GM10847 (cell line): ENCODE results near the gene P4HA2.

Experiments
- POLR2A ChIP-seq: IDR thresholded peaks from 2 replicates; pipeline ENCODE4 v1.6.1; 2011; ENCODE audit not compliant: insufficient read length; ENCODE audit errors: extremely low read depth

The P4HA2 gene

GRCh38 chr5:132209131-132209530 lies 18.5 kb downstream of the P4HA2 start:
- TF ChIP-seq POLR2A, result no peak

GRCh38 chr5:132207778-132208177 lies 19.9 kb downstream of the P4HA2 start:
- TF ChIP-seq POLR2A, result no peak

- TF ChIP-seq POLR2A, result no peak
Measured at GRCh38 chr5:132206782-132207181, 20.9 kb downstream of the P4HA2 start.

GRCh38 chr5:132205385-132206125 lies 22.1 kb downstream of the P4HA2 start:
- no peak for TF ChIP-seq POLR2A

GRCh38 chr5:132204371-132205135 lies 23.1 kb downstream of the P4HA2 start:
- TF ChIP-seq POLR2A, result no peak

- TF ChIP-seq POLR2A, result no peak
Measured at GRCh38 chr5:132203916-132204315, 23.7 kb downstream of the P4HA2 start.

- no peak for TF ChIP-seq POLR2A
Measured at GRCh38 chr5:132203464-132203818, 24.2 kb downstream of the P4HA2 start.

GRCh38 chr5:132202711-132203463 lies 24.8 kb downstream of the P4HA2 start:
- TF ChIP-seq POLR2A, result no peak

- no peak for TF ChIP-seq POLR2A
Measured at GRCh38 chr5:132199116-132199680, 28.5 kb downstream of the P4HA2 start.

GRCh38 chr5:132198571-132198970 lies 29.1 kb downstream of the P4HA2 start:
- TF ChIP-seq POLR2A, result no peak

GRCh38 chr5:132195727-132196126 lies 31.9 kb downstream of the P4HA2 start:
- no peak for TF ChIP-seq POLR2A

- no peak for TF ChIP-seq POLR2A
Measured at GRCh38 chr5:132193165-132193694, 34.4 kb downstream of the P4HA2 start.

- no peak for TF ChIP-seq POLR2A
Measured at GRCh38 chr5:132190161-132190817, 37.4 kb downstream of the P4HA2 start.

GRCh38 chr5:132184588-132184987 lies 43.1 kb downstream of the P4HA2 start:
- TF ChIP-seq POLR2A, result no peak

GRCh38 chr5:132183723-132184122 lies 43.9 kb downstream of the P4HA2 start:
- TF ChIP-seq POLR2A, result no peak
